CD4-positive, alpha-beta T cell treated with Interleukin-4 for 4 hours (primary cell): Measurements from ENCODE around the gene PPFIBP2.
A peak's percentile ranks its signal among the peaks of the same experiment; 100 is the strongest.

Experiments used
- DNase-seq: peaks from one replicate; pipeline ENCODE4 v3.0.0-alpha.2; 2020

PPFIBP2 gene

DNA sequence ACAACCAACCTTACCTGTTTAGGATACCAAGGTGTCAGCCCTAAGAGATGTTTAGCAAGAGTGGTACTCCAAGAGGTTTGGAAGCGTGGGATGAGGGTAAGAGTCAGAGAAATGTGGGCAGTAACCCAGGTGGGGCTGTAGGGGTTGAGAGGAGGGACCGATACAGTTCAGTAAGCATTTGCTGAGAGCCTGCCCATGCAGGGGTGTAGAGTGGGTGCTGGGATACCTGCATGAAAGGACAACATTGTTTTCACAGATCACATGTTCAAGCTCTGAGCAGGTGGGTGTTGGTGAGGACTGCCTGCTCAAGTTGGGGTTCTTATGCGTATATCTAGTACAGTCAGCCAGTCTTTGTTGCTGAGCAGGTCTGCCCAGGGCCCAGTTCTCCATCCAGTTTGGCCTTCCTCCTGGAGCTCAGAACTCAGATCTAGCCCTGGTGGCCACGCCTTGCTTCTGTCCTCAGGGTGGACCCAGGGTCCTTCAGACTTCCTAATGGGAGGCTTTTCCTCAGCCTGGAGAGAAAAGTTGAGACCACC, 14.8 kb downstream of the PPFIBP2 start:
- no peak for DNase-seq

DNA sequence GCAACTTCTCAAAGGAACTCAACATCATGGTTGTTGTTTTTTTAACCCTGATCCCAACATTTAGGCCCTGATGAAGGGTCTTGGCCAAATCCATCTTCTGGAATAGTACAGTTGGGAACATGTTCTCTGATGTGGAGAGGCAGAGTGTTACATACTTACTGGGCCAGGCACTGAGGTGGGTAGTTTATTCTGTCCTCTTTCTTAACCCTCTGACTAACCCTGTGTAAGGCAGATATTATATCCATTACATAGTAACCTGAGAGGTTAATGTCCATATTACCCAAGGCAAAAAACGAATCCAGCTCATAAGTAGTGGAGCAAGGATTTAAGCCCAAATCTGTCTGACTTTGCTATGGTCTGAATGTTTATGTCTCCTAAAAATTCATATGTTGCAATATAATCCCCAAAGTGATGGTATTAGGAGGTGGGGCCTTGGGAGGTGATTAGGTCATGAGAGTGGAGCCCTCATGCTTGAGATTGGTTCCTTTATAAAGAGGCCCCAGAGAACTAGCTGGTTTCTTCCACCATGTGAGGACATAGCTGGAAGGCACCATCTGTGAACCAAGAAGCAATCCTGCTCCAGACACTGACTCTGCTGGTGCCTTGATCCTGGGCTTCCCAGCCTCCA, 16.3 kb downstream of the PPFIBP2 start:
- DNase-seq = no peak

DNA sequence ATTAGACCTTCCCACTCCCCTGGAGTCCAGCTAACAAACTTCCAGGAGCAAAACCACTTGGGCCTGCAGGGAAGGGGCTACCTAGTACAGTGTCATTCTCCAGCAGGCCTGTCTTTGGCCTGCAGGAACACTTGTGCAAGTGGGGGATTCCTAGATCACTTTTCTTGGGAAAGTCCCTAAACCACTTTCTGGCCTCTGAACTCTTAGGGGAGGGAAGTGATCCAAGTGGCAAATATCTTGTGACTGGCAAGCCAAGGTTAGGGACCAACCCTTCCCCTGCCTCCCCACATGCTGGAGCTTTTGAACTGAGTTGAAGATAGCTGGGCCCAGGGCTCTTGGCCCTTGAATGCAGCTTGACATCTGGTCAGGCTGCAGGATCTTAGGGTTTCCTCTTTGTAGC, 17.2 kb downstream of the PPFIBP2 start:
- DNase-seq = no peak

DNA sequence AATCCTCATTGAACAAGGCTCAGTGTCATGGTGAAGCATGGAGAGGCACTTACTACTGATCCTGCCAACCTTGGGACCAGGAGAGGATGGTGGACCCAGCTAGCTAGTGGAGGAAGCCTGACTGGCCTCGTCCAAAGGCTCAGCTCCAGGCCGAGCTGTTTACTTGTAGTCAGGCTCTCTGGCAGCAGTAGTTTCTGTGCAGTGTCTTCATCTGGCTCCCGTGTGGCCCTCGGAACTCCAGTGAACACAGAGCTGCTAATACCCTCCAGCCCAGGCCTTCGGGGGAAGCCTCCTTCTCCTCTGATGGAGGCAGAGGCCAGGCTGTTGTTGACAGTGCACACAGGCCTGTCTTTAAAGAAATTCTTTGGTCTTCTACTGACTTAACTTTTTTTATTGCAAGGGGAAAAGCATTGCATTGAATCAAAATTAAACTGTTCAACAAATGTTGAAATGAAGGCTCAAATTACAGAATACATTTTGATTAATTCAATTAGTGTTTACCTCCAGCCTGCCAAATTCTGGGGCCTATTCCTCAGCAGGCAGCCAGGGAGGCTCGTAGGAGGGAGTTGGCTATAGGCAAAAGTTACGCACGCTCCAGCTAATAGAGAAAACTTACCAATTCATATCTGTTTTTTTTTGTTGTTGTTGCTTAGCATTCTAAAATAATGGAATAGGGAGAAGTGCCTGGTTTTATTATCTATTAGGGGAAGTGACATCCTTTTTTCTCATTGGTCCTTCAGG, 18.8 kb downstream of the PPFIBP2 start:
- DNase-seq = no peak

DNA sequence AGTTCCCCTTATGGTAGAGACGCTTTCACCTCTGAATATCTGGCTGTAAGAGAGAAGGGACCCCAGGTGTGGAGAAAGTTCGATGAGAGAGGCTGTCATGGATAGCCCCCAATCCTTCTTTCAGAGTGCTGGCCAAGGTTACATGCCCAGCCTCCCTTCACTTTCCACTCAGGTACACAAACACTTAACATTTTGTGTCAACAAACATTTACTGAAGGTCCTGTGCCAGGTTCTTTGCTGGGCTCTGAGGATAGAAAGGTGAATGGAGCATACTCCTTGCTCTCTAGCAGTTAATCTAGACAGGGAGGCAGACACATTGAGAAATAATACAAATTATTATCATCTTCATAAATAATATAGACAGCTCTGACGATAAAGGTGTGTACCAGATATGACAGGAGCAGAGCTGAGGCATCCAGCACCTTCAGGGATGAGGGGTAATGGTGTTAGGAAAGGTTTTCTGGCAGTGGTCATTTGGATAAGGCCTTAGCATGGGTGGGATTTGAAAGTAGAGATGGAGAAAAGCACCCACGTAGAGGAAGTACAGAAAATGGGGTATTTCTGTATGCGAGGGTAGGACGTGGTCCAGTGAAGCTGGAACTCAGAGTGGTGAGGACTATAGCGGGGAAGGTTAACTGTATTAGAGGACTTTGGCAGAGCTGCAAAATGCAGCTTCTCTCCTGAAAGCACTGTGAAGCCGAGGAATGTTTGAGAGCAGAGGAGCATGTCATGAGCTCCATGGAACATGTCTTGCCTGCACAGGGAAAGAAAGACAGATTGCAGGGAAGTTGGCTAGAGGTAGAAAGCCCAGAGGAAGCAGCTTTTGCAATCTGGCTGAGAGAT, 19.6 kb downstream of the PPFIBP2 start:
- no peak for DNase-seq

DNA sequence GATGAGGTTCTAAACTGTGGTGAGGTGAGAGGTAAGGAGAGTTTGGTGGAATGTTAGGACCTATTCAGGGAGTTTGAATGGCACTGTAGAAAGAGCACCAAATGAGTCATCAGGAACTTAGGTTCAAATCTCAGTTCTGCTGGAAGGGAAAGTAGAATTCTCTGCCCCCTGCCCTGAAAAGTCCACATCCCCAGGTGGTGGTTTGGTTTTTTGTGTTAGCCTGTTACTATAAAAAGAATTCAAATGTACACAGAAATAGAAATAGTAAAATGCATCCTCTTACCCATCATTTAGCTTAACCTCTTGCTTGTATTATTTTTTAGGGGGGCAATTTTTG, 20.2 kb downstream of the PPFIBP2 start:
- no peak for DNase-seq

DNA sequence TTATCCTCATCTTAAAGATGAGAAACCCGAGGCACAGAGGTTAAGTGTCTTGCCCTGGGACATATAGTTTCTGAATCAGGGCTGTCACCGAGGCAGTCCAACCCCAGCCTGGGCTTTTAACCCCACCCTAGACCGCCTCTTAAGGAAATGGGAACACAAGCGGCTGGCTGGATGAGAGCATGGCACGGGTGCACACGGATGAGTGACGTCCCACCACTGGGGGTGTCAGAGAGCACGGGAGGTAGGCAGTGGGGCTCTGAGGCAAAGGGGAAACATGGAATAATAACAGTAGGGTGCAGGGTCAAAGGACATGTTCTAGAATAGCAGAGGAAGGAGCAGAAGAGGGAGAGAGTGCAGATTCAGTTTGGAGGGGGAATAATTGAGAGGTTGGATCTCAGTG, 22.3 kb downstream of the PPFIBP2 start:
- no peak for DNase-seq

DNA sequence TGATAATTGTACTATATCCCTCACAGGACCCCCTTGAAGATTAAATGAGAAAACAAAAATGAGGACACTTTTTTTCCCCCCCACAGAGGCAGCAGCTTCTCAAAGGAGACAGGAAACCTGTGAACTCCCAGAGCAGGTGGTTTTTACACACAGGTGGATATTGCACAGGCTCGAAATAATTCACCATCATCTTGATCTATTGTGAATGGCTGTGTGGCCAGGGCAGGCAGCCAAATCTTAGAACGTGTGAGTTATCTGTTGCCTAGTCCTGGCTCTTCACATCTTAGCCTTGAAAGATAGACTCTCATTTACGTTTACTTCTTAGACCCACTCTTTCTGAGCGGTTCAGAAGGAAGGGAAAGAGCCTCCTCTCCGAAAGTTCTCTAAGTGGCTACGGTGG, 23.5 kb downstream of the PPFIBP2 start:
- DNase-seq = no peak

DNA sequence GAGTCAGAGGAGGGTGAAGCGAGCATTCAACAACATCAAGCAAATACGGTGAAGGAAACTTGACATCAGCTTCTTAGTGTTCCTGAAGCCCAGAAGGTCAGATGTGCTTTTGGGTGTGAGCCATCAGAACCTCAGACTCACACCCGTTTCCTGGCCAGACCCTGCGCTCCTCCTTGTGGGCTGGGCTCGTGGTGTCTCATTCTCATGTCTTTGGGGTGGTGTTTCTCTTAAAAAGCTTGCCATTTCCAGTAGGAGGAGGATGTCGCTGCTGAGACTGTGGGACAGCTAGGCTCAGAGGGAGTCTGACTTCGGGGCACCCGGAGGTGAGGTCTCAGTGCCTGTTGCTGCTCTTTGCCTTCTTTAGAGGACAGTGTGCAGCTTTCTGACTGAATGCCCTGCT, 24.2 kb downstream of the PPFIBP2 start:
- DNase-seq = peak; percentile 11

DNA sequence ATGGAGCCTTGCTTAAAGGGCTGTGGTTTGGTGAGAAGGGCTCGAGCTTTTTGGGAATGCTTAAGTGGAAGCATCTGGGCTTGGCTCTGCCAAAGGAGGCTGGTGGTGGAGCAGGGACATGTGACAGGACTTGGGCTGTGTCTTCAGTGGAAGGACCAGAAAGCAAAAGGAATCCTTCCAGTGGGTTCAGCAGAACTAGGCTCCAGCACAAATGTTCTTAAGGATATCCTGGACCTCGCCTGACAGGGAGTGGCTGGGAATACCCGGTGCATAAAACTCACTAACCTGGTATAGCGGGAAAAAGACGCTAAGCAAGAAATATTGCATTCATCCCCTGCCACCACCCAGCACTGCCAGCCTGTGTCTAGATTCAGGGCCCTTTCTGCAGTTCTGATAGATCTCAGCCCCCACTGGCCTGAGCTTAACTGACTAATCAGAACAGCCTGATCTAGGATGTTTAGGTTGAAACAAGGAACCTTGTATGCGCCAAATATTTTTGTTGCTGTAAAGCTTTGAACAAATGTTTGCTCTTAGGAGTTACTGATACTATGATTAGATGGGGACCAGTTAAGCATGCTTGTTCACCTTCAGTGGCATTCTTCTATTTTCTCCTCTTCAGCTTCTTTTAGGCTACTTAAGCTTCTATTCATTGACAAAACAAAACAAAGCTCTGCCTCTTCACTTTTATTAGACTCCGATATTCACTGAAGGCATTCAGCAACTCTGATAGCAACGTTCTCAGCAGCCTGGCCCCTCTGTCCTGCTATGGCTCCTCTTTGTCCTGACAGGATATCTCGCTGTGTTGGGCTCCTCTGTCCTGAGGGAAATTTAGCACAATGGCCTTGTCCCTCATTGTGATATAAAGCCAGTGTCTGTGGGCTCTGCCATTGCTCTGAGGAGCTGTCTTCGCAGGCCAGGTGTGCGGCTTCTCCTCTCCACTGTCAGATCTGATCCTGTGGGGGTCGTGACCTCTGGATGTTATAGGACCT, 25.0 kb downstream of the PPFIBP2 start:
- DNase-seq = no peak

DNA sequence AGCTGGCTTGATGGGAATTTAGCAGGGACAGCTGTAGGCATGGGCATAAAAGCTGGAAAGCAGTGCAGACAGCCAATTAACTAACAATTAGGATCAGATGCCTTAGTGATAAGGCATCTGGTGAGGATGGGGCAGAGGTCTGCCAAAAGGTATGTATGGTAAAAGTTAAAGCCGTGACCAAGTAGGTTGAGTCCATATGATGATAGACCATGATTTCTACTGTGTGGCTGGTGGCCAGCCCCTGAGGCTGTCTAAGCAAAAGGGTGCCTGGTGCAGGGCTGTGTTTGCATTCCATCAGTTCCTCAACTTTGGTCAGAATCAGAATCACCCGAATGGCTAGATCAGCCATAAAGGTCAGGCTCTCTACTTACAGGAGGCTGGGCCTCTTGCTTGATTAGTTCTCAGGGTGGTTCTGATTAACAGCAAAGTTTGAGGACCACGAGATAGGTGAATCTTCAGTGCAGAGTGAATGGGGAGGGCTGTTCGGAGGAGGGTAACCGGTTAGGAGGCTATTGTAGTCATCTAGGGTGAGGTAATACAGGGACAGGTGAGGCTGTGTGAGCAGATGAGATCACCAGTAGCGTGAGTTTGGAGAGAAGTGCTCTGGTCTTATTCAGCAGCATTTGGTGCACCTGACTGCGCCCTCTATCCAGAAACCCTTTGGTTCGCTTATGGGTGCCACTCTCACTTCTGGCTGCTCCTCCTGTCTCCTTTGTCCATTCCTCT, 27.2 kb downstream of the PPFIBP2 start:
- no peak for DNase-seq

DNA sequence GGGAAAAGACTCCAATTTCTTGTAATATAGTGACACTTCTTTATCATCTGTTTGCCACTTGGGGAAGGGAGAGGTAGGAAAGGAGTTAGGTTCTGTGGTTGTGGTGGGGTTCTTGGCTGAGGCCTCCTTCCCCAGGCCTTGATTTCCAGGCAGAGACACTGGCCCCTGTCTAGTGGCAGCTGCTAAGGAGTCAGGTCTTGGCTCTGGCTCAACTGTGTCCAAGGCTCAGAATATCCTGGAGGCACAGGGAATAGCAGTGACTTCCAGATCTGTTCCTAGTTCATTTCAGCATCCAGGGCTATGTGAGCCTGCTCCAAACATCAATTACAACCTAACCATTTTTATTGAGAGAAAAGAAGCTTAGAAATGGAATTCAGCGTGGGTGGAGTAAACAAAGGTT, 29.5 kb downstream of the PPFIBP2 start:
- DNase-seq = no peak

DNA sequence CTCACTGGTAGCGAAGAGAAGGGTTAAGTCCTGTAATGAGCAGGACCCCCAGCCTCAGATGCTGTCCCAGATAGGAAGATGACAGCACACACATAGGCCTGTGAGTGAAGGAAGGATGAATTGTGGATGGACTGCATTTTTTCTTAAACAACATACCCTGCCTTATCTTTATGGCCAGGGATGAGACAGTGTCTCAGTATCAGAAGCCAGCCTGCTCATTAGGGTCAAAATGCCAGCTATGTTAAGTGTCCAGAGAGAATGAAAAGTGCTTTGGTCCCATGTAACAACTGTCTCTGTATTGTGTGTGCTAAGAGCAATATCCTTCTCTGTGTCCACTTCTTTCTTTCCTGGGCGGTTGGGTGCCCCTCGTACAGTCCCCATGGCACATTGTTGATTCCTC, 30.2 kb downstream of the PPFIBP2 start:
- no peak for DNase-seq

DNA sequence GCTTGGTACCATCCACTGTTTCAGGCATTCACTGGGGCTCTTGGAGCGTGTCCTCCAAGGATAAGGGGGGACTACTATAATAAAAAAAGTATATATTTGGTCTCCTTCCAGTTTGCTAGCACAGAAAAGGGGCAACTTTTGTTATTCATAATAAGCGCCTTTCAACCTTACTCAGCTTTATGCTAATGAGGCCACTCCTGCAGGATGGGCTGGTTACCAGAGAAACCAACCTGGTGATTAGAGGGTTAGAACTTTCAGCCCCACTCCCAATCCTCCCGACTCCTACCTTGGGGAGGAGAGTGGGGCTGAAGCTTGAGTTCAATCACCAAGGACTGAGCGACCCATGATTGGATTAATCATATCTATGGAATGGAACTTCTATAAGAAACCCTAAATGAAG, 31.8 kb downstream of the PPFIBP2 start:
- no peak for DNase-seq

DNA sequence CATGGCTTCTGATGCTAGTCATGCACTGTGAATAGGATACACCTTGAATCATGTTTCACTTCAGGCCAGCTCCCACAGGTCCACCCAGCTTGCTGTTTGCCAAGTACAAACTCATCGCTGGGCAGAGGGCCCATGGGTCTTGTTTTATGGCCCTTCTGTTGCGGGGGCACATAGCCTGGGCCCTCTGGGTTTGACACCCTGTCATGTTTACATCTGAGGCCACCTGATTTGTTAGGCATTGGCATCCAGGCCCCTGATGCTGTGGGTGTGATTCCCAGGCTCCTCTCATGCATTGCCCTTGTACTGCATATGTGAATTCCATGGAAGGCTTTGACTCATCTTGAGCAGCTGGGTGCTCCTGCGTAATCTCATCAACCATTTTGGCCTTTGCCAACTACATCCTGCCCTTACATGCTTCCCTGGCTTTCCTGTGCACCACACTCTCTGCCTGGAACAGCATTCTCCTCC, 32.6 kb downstream of the PPFIBP2 start:
- no peak for DNase-seq

DNA sequence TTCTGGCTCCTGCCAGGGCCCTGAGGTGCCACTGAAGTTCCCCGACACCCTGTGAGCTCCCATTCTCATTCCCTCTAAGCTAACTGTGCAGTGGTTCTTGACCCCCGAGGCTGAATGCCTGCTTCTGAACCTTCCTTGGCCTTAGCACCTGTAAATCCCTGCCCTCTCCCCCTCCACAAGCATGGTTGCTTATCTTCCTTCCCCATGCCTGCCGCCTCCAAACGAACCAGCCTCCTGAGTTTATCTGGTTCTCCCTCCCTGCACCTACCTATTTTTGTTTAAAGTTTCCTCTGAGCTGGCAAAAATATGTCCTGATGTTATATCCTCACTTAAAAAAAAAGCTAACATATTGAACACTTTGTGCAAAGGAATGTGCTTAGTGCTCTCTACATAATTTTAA, 33.9 kb downstream of the PPFIBP2 start:
- no peak for DNase-seq

DNA sequence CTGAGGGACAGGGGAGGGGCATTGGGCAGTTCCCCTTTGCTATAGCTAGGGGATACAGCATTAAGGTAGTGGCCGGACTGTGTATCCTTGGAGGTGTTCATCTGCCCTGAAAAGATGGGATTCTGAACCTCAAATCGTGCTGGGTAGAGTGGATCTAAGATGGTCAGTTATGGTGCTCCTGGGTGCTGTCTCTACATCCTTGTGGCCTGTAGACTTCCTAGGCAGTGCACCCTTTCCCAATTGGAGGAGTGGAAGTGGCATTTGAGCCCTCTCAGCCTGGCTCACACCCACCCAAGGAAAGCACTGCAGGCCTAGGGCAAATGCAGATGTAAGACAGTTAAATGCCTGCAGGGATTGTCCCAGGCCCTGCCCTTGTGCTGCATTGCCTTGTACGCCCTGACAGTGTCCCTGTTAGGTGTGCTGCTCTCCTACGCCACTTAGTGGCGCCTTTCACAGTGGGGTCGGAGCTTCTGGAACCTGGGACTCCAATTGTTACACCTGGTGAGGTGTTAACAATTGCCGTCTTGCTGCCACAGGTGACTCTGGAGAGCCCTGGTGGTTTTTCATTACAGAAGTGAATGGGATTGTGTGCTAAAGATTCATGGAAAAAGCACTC, 35.0 kb downstream of the PPFIBP2 start:
- no peak for DNase-seq

DNA sequence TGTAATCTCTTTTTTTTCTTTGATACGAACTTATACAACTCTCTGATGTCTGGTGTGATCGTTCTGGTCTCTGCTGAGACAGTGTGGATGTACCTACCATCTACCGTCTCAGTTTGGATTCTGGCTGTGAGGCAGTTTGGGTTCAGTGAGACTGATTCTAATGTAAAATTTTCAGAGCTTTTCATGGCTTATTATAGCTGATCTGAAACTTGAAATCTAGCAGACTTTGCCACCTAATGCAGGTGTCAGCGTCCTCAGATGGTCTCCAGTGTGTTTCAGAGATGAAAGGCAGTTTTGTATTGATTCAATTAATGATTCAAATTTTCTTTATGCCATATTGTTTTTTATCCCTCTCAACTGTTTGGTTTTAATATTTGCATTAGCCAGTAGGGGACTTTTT, 35.9 kb downstream of the PPFIBP2 start:
- DNase-seq = no peak

DNA sequence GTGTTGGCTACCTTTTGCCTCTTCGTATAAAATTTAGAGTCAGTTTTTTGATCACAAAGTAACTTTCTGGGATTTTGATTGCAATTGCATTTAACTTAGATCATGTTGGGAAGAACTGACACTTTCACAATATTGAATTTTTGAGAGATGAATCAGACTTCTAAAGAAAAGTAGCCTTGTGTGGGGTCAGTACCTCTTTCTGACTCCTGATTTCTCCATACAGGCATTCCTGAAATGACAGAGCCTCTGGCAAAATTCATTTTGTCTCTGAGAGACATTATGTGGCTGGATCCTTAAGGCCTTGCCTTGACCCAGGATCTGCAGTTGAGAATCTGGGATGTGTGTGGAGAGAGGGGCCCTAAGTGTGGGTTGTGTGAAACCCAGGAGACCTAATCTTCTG, 37.8 kb downstream of the PPFIBP2 start:
- DNase-seq = no peak

DNA sequence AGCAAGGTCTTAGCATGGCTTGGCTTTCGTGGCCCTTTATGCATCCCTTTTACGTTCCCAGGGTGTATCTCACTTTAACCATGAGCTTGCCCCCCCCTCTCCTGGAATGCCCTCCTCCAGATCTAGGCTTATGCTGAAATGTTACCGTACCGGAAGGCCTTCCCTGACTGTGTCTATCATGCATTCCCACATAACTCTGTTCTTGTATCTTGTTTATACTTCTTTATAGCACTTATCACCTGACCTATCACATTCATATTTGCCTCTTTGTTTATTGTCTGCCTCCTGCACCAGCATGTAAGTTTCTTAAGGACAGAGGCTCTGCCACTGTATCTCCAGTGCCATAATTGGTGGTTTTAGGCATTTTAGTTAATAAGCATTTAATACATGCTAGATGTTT, 38.9 kb downstream of the PPFIBP2 start:
- DNase-seq = no peak

DNA sequence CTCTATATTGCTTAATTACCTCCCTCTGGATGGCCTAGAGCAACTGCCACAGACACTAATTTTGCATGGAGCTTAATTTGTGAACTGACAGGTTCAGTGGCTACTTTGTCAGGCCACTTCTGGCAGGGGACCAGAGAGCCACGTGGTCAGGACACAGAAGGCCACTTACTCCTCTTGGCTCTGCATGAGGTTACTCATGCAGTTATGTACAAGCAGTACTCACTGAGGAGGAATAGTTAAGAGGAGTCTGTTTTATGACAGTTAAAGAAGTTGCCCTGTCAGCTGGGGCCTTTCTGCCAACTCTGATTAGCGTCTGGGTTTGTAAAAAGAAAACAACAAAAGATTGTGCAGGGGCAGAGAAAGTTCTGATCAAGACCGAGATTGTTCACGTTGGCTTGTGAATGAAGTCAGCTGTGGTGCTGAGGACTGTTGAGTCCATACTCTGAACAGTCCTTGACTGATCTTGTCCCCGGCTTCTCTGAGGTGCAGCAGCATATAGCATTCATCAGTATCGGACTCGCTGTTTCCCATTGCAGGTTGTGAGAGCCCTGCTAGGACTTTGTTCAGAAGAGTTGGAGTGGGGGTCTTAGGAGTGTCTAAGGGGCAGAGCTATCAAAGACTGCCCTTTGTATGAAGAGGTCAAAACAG, 41.4 kb downstream of the PPFIBP2 start:
- DNase-seq = no peak
